Fibroblast of skin of left biceps (primary cell): ENCODE measurements around the gene A2ML1.
A peak's percentile ranks its signal among the peaks of the same experiment; 100 is the strongest.
"Not testable (repeated sequence)": the region's sequence is repeated elsewhere in the genome, so short reads cannot be mapped to it uniquely, and the experiment has no call there.

ENCODE experiments used
- DNase-seq, 2 experiments: peaks; one replicate each; pipeline ENCODE4 v3.0.0-alpha.2; 2013; ENCODE audit warnings: low read depth in 2 of 2

The A2ML1 gene

GRCh38 chr12:8855891-8856290, 33.5 kb downstream of the A2ML1 start:
- DNase-seq: no peak

GRCh38 chr12:8859448-8859847, 37.0 kb downstream of the A2ML1 start:
- DNase-seq: not testable (repeated sequence)

DNA sequence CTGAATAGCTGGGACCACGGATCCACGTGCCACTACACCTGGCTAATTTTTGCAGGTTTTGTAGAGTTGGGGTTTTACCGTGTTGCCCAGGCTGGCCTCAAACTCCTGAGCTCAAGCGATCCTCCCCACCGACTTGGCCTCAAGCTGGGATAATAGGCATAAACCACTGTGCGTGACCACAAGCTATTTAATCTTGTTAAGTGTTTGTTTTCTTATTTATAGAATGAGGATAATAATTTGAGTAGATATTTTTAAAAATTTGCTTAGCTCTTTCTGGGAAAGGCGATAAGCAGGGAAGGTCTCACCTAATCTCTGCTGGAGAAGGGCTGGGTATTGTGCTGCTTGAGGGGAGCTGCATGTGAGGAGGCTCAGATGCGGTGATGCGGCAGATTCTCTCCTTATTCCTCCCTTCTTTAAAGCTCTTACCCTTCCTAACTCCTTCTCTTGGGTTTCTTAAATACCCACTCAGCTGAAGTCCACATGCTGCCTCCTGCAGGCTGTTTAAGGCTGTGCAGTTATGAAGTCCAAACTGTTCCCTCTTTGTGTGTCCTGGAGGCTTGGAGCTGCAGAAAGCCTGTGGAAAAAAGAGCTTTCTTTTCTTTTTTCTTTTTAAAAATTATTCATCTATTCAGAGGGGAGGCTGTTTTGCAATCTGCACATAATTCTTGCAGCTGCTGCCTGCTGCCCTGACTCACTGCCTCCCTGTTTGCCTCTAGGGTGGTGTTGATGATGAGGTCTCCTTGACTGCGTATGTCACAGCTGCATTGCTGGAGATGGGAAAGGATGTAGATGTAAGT, 37.9 kb downstream of the A2ML1 start:
- peak in 1 of 2 experiments; percentile 6 for DNase-seq

DNA sequence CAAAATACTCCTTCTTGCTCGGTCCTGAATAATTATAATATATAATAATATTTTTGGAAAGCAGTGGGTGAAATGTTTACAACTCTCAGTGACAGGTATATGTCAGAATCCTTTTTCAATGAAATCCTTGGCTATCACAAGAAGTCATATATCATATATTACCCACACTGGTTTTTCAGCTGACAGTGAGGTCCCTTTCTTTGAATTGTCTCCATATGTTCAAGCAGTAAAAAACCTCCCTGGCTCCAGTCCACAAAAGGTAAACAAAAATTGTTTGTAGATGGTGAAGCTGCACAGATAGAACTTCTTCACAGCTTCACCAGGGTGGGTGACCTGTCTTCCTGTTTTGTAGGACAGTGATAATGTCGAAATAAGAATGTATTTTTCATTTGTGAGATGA, 44.0 kb downstream of the A2ML1 start:
- no peak for DNase-seq

DNA sequence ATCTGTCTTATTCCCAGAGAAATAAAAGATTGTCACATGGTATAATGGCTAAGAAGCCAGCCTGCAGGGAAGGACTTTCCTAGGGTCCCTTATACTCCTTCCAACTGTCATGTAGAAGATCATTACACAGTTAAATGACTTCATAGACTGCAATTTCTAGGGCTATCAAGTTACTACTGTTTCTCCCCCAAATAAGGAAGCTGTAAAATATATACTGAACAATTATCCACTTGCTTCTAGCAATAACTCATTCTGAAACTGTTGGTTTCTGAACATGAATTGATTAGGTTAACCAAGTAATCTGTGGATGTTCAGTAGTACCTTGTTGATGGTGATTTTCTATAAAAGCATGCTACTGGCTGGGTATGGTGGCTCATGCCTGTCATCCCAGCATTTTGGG, 44.6 kb downstream of the A2ML1 start:
- DNase-seq: no peak

- DNase-seq: no peak
These were observed 45.4 kb downstream of the A2ML1 start for GRCh38 chr12:8867786-8868185.

GRCh38 chr12:8870586-8870985, 48.2 kb downstream of the A2ML1 start:
- no peak for DNase-seq

GRCh38 chr12:8871068-8871467, 48.6 kb downstream of the A2ML1 start:
- no peak for DNase-seq

DNA sequence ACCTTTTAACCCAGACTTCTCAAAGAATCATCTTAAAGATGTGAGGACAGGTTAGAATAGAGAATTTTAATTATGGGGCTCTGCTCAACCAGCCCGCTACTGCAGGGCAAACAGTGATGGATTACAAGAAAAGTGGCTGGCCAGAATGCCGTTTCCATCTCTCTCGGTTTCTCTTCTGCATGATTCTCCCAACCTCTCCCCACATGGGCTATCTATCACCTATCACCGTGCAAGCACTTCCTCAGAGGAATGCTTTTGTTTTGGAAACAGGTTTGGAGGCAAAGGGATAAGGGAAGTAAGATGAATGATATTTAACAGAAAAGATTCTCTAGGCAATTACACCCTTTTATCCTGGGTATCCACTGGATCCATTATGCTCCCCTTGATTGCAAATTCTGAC, 54.5 kb downstream of the A2ML1 start:
- DNase-seq: no peak

DNA sequence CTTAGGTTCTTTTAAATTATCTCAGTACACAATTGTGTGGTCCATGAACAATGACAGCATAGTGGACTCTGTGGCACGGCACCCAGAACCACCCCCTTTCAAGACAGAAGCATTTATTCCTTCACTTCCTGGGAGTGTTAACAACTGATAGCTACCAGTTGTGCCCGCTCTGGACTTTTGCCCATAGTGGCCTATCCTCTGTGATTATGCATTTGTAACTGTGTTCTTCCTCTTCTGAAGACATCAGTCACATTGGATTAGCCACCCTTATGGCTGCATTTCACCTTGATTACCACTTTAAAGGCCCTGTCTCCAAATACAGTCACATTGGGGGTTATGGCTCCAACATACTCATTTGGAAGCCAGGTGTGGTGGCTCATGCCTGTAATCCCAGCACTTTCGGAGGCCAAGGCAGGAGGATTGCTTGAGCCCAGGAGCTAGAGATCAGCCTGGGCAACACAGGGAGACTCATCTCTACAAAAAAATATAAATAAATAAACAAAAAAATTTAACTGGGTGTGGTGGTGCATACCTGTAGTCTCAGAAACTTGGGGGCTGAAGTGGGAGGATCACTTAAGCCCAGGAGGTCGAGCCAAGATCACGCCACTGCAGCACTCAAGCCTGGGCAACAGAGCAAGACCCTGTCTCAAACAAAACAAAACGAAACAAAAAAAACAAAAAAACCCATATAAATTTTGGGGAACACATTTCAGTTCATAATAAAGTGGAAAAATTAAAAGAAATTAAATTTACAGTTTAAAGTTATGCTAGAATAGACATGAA, 64.3 kb downstream of the A2ML1 start:
- no peak for DNase-seq

DNA sequence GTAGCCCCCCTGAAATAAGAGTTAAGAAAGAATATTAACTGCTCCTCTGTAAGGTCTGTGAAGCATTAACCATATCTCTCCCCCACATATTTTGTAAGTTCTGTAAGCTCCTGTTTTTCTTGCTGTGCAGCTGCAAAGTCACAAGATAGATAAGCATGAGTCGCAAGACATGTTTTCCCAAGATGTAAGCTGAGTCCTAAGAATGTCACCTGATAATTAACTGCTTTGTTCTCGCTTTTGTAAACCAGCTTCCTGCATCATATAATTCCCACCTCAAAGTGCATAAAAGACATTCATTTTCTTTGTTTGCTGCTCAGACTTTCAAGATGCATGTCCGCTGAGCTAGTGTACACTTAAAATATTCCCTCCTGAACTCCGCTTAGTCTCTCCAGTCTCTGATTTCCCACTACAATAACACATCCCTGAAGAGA, 64.9 kb downstream of the A2ML1 start:
- no peak for DNase-seq

- DNase-seq: peak in 1 of 2 experiments; percentile 17
These were observed 68.1 kb downstream of the A2ML1 start for GRCh38 chr12:8890313-8891085.

GRCh38 chr12:8891976-8892375, 69.6 kb downstream of the A2ML1 start:
- no peak for DNase-seq

DNA sequence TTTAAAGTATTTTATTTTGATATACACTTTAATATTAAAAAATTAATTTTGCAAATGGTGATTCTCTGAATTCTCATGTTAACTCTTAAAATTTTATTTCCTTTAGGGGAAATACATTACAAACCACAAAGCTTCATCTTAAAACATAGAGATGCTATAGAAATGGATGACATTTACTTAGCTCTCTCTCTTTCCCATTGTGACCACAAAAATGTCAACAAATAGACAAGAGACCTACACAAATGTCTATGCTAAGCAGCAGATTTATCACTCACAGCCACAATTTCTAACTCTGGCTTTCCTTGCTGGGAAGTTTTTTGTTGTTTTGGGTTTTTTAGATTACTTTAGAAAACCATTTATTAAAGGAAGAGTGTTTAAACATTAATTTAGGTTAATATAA, 72.0 kb downstream of the A2ML1 start:
- DNase-seq: no peak

GRCh38 chr12:8894986-8895385, 72.6 kb downstream of the A2ML1 start:
- DNase-seq: no peak

DNA sequence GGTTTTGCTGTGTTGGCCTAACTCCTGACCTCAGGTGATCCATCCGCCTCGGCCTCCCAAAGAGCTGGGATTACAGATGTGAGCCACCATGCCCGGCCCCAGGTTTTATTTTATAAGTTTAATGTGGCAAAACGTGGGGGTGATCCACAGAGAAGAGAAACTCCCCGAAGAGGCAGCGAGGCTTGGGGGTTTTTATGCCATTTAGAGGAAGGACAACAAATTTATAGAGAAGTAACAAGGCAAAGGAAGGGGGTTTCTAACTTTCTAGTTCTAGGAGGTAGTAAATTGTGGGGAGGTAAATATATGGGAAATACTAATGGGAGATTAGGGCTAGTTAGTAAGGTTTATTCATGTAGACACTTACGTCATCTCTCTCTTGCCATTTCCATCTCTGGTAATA, 74.7 kb downstream of the A2ML1 start:
- no peak for DNase-seq

DNA sequence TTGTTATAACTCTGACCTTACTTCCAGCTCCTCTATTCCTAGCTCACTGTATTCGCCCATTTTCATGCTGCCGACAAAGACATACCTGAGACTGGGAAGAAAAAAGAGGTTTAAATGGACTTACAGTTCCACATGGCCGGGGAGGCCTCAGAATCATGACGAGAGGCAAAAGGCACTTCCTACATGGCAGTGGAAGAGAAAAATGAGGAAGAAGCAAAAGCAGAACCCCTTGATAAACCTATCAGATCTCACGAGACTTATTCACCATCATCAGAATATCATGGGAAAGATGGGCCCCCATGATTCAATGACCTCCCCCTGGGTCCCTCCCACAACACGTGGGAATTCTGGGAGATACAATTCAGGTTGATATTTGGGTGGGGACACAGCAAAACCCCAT, 77.4 kb downstream of the A2ML1 start:
- no peak for DNase-seq

DNA sequence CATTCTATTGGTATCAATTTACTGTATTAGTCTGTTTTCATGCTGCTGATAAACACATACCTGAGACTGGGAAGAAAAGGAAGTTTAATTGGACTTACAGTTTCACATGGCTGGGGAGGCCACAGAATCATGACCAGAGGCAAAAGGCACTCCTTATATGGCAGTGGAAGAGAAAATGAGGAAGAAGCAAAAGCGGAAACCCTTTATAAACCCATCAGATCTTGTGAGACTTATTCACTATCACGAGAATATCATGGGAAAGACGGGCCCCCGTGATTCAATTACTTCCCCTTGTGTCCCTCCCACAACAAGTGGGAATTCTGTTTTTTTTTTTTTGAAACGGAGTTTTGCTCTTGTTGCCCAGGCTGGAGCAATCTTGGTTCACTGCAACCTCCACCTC, 80.3 kb downstream of the A2ML1 start:
- not testable (repeated sequence) for DNase-seq

GRCh38 chr12:8903646-8904045, 81.2 kb downstream of the A2ML1 start:
- no peak for DNase-seq

- DNase-seq: no peak
These were observed 82.2 kb downstream of the A2ML1 start for GRCh38 chr12:8904665-8905064.

- DNase-seq: no peak
These were observed 83.1 kb downstream of the A2ML1 start for GRCh38 chr12:8905546-8905945.
